ENCODE measurements around the gene ELF5.

DNA sequence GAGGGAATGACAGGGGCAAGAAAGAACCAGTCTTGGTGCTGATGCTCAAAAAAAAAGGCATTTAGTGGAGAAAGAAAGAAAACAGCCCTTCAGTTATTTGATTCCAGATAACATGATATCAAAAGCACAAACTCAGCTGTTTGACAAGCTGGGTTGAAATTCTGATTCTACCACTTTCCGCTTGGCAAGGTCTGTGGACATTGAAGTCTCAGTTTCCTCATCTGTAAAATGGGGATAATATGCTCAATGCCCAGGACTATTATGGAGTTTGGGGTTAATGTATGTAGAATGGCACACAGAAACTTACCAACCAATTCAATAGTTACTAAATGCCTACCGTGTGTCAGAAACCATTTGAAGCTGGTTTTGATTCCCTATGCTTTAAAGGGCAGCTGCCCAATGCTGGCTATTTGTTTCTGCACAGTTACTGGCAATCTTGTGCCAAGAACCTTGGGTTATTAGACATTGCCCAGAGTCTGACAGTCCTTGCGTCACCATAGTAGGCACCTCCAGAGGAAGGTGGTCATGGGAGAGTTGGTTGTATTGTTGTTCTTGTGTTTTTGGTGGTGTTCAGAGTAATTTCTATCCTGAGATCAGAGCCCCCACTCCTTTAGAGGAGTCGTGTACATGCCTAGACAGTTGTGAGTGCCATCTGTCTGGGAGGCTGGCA is 19.5 kb downstream of the ELF5 start:
- TF ChIP-seq, protein P1, sequence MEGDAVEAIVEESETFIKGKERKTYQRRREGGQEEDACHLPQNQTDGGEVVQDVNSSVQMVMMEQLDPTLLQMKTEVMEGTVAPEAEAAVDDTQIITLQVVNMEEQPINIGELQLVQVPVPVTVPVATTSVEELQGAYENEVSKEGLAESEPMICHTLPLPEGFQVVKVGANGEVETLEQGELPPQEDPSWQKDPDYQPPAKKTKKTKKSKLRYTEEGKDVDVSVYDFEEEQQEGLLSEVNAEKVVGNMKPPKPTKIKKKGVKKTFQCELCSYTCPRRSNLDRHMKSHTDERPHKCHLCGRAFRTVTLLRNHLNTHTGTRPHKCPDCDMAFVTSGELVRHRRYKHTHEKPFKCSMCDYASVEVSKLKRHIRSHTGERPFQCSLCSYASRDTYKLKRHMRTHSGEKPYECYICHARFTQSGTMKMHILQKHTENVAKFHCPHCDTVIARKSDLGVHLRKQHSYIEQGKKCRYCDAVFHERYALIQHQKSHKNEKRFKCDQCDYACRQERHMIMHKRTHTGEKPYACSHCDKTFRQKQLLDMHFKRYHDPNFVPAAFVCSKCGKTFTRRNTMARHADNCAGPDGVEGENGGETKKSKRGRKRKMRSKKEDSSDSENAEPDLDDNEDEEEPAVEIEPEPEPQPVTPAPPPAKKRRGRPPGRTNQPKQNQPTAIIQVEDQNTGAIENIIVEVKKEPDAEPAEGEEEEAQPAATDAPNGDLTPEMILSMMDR (IDR thresholded peaks at IDR 0.05), result no peak
- no peak for TF ChIP-seq POLR2AphosphoS5 (IDR thresholded peaks at IDR 0.05)
- no peak for TF ChIP-seq POLR2A (IDR thresholded peaks at IDR 0.05)
